Small intestine (tissue), 7 donors: ENCODE data around the gene PIEZO2. TPM values are rescaled to one million over a fixed set of nuclear protein-coding genes. Genes with fewer than 3 reads are reported as not detected.

Source experiments
- DNase-seq, 2 donors: peaks; one replicate each; pipeline versions ENCODE4 v3.0.0 to v3.0.0-alpha.2; 2013
- FAIRE-seq: peaks from 2 replicates; lab custom pipeline; 2012; peaks lifted over from hg19 to GRCh38; lab: Jason Lieb, UNC
- H3K27ac ChIP-seq, 3 donors: one replicate each; pipeline ENCODE4 v1.5.1; 2013; ENCODE audit warnings: low read length in 2 of 3, mild to moderate bottlenecking in 2 of 3, control low read depth in 1 of 3, inconsistent platforms in 1 of 3, low read depth in 1 of 3, moderate library complexity in 1 of 3
- H3K27me3 ChIP-seq, 3 donors: one replicate each; pipeline ENCODE4 v1.6.1; 2013; ENCODE audit warnings: low read length in 3 of 3, inconsistent platforms in 1 of 3; ENCODE audit not compliant: control insufficient read depth in 3 of 3, insufficient read depth in 3 of 3
- H3K36me3 ChIP-seq, 3 donors: one replicate each; pipeline ENCODE4 v1.6.1; 2013; ENCODE audit warnings: low read length in 3 of 3, inconsistent platforms in 1 of 3, low read depth in 1 of 3, mild to moderate bottlenecking in 1 of 3, moderate library complexity in 1 of 3; ENCODE audit not compliant: control insufficient read depth in 3 of 3, insufficient read depth in 2 of 3
- H3K4me1 ChIP-seq, 3 donors: one replicate each; pipeline ENCODE4 v1.6.1; 2013; ENCODE audit warnings: low read length in 2 of 3, inconsistent platforms in 1 of 3, low read depth in 1 of 3, mild to moderate bottlenecking in 1 of 3, moderate library complexity in 1 of 3; ENCODE audit not compliant: control insufficient read depth in 3 of 3, insufficient read depth in 2 of 3
- H3K4me3 ChIP-seq, 3 donors: one replicate each; pipeline ENCODE4 v1.5.1; 2013; ENCODE audit warnings: low read length in 3 of 3, control low read depth in 1 of 3, inconsistent platforms in 1 of 3, low read depth in 1 of 3, mild to moderate bottlenecking in 1 of 3, moderate library complexity in 1 of 3
- H3K9me3 ChIP-seq, 2 donors: one replicate each; pipeline ENCODE4 v1.6.1; 2013; ENCODE audit warnings: low read depth in 1 of 2, low read length in 1 of 2; ENCODE audit not compliant: control insufficient read depth in 2 of 2, insufficient read depth in 1 of 2
- WGBS, 3 donors: extraction: QIAGEN DNeasy Blood & Tissue Kit; methylation state at CpG; one replicate each; pipeline ENCODE4 v1.1.7; 2013; 5-methylcytosine and 5-hydroxymethylcytosine counted together
- polyA plus RNA-seq, 4 donors: library from polyadenylated mRNA; stranded (reverse) in 3 of 4; unstranded in 1 of 4; fragments of 200-250 nt in 3 of 4; fragments of 120-200 nt in 1 of 4; gene quantifications; one replicate each; pipeline versions ENCODE4 v1.2.1 to v1.2.3, GENCODE V29; 2013
- donor health status: healthy with polysubstance abuse.
- donor health status: control.
- donor health status: control.
- donor health status: Bipolar disorder and iron deficiency.
- donor health status: healthy.

PIEZO2 gene
- polyA plus RNA-seq, 4 donors, result 0.81 to 30.2 (median 1.8) TPM; not detected in 1

DNA sequence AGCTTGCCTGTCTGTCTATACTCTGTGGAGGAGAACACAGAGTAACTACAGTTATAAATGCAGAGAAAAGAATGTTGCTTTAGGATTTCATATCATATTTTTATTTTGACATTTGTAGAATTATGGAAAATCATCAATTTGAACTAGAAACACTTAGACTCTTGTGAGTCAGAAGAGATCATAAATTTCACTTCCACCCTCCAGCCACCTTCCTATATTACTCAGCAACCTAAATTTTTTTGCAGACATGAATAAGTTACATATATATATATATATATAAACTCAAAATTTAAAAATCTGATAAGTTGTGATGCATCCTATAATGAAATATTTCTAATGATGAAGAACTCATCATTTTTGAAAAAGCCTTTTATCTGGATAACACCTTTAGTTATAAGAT is 172.3 kb downstream of the PIEZO2 start:
- Histone ChIP-seq H3K36me3 (peaks cover 0 to 2% (median 0%) of the 10 kb centered on the region in 3 donors), H3K9me3 (peaks cover 0 to 7% of the 10 kb centered on the region in 2 donors), H3K27me3 (no peaks in the 10 kb centered on the region), H3K27ac (no peak overlapping the region), H3K4me3 (no peak overlapping the region), H3K4me1 (no peaks in the 10 kb centered on the region)
- FAIRE-seq (no peak), DNase-seq (no peak)

DNA sequence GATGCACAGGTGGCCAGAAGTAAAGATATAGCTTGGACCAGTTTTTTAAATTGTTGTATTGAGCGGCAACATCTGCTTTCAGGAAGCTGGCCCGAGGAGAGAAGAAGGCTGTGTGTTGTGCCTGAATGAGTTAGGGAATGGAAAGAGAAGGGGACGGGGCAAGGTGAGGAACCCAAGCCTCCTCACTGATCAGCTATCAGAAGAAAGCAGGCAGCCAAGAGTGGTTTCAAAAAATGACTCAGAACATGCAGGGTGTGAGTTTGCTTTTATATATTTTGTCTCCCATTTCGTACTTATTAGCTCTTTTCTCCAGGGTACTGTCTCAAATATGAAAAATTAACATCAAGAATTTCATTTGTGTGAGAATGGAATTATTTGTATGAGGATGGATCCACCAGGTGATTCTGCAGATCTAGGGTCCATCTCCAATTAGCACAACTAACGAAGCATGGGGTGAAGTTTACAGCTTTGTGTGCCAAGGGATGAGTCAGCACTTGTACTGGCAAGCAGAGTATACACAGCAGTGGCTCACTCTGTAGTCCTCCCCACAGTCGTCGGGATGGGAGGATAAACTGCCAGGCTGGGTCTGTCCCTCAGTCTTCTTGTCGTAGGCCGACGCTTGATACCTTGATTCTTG is 175.7 kb downstream of the PIEZO2 start:
- DNase-seq (no peak), FAIRE-seq (no peak)
- 76 to 77% (median 76%) methylated on average over 10 of the region's 10 CpGs for WGBS, 3 donors

GRCh38 chr18:10971717-10972116 is 177.7 kb downstream of the PIEZO2 start:
- no peaks in the 10 kb centered on the region for H3K9me3 ChIP-seq
- FAIRE-seq, result no peak
- peaks cover 0 to 2% (median 0%) of the 10 kb centered on the region in 3 donors for H3K36me3 ChIP-seq
- no peak overlapping the region for H3K27ac ChIP-seq
- no peaks in the 10 kb centered on the region for H3K27me3 ChIP-seq
- H3K4me3 ChIP-seq, result no peak overlapping the region
- H3K4me1 ChIP-seq, result no peaks in the 10 kb centered on the region
- no peak for DNase-seq
- WGBS, 3 donors, result 74 to 92% (median 91%) methylated on average over 4 of the region's 4 CpGs

More for the DNA sequence above, 175.7 kb downstream of the PIEZO2 start:
- Histone ChIP-seq H3K27ac (no peak overlapping the region), H3K4me3 (no peak overlapping the region), H3K9me3 (no peaks in the 10 kb centered on the region), H3K4me1 (no peaks in the 10 kb centered on the region), H3K27me3 (no peaks in the 10 kb centered on the region), H3K36me3 (peaks cover 0 to 2% (median 0%) of the 10 kb centered on the region in 3 donors)

GRCh38 chr18:10965119-10965518 is 184.2 kb downstream of the PIEZO2 start:
- H3K4me3 ChIP-seq, result no peak overlapping the region
- no peaks in the 10 kb centered on the region for H3K9me3 ChIP-seq
- no peak for FAIRE-seq
- 51 to 65% (median 52%) methylated on average over 2 of the region's 2 CpGs for WGBS, 3 donors
- no peak overlapping the region for H3K27ac ChIP-seq
- no peaks in the 10 kb centered on the region for H3K27me3 ChIP-seq
- H3K36me3 ChIP-seq, result no peaks in the 10 kb centered on the region
- no peaks in the 10 kb centered on the region for H3K4me1 ChIP-seq
- DNase-seq, result no peak

- DNase-seq, result no peak
Observed at GRCh38 chr18:10953672-10954071, 195.7 kb downstream of the PIEZO2 start.

GRCh38 chr18:10951631-10952544 is 197.5 kb downstream of the PIEZO2 start:
- no peak for FAIRE-seq
- Histone ChIP-seq H3K9me3 (peaks cover 0 to 2% of the 10 kb centered on the region in 2 donors), H3K27me3 (no peaks in the 10 kb centered on the region), H3K36me3 (no peaks in the 10 kb centered on the region), H3K4me3 (no peak overlapping the region), H3K27ac (no peak overlapping the region), H3K4me1 (no peaks in the 10 kb centered on the region)
- DNase-seq, result no peak
- 68 to 92% (median 89%) methylated on average over 1 of the region's 1 CpG for WGBS, 3 donors

More at GRCh38 chr18:10953672-10954071, 195.7 kb downstream of the PIEZO2 start:
- 80 to 89% (median 85%) methylated on average over 5 of the region's 5 CpGs for WGBS, 3 donors
- H3K4me1 ChIP-seq, result no peaks in the 10 kb centered on the region
- no peak overlapping the region for H3K4me3 ChIP-seq
- H3K27ac ChIP-seq, result no peak overlapping the region
- H3K36me3 ChIP-seq, result no peaks in the 10 kb centered on the region
- H3K9me3 ChIP-seq, result no peaks in the 10 kb centered on the region
- FAIRE-seq, result no peak
- no peaks in the 10 kb centered on the region for H3K27me3 ChIP-seq

- Histone ChIP-seq H3K27me3 (no peaks in the 10 kb centered on the region), H3K9me3 (peaks cover 0 to 7% of the 10 kb centered on the region in 2 donors), H3K4me1 (no peaks in the 10 kb centered on the region), H3K4me3 (no peak overlapping the region), H3K27ac (no peak overlapping the region), H3K36me3 (no peaks in the 10 kb centered on the region)
- 72 to 82% (median 74%) methylated on average over 8 of the region's 8 CpGs for WGBS, 3 donors
- DNase-seq (no peak), FAIRE-seq (no peak)
Observed at GRCh38 chr18:10950876-10951630, 198.3 kb downstream of the PIEZO2 start.
